HG03097 (cell line): Measurements from ENCODE around the gene NHERF2.

Source experiments
- ATAC-seq: cut with Tn5 transposase; IDR thresholded peaks from one replicate; pipeline ENCODE4 v1.9.1; 2021; ENCODE audit not compliant: unreplicated experiment, low FRiP score

The NHERF2 gene

GRCh38 chr16:1990351-1991134, 36.2 kb upstream of the NHERF2 start:
- ATAC-seq: peak; percentile 1

GRCh38 chr16:1991135-1991551, 35.6 kb upstream of the NHERF2 start:
- ATAC-seq: peak; percentile 27

GRCh38 chr16:1991588-1991947, 35.1 kb upstream of the NHERF2 start:
- ATAC-seq: no peak

- peak; percentile 42 for ATAC-seq
Observed at GRCh38 chr16:1991948-1992703, 34.6 kb upstream of the NHERF2 start.

GRCh38 chr16:1992704-1993317, 33.9 kb upstream of the NHERF2 start:
- no peak for ATAC-seq

GRCh38 chr16:1993731-1994131, 33.0 kb upstream of the NHERF2 start:
- ATAC-seq: no peak

GRCh38 chr16:1997494-1998359, 29.0 kb upstream of the NHERF2 start:
- no peak for ATAC-seq

GRCh38 chr16:1998360-1998835, 28.3 kb upstream of the NHERF2 start:
- no peak for ATAC-seq

- no peak for ATAC-seq
Observed at GRCh38 chr16:1998852-1999801, 27.6 kb upstream of the NHERF2 start.

- no peak for ATAC-seq
Observed at GRCh38 chr16:1999866-2000514, 26.7 kb upstream of the NHERF2 start.

GRCh38 chr16:2001035-2001434, 25.7 kb upstream of the NHERF2 start:
- ATAC-seq: no peak

GRCh38 chr16:2001456-2002355, 25.0 kb upstream of the NHERF2 start:
- ATAC-seq: no peak

GRCh38 chr16:2002406-2003230, 24.1 kb upstream of the NHERF2 start:
- no peak for ATAC-seq

- ATAC-seq: no peak
Observed at GRCh38 chr16:2003231-2003826, 23.4 kb upstream of the NHERF2 start.

GRCh38 chr16:2003827-2004641, 22.7 kb upstream of the NHERF2 start:
- no peak for ATAC-seq
